ENCODE measurements around the gene SLC25A48.

The SLC25A48 gene

GRCh38 chr5:135900276-135900675 is 65.8 kb downstream of the SLC25A48 start:
- Histone ChIP-seq H3K18ac (ENCODE audit: low read length) (no peak overlapping the region), H2BK5ac (ENCODE audit: low read depth, low read length, poor library complexity) (no peak overlapping the region), H3K27ac (ENCODE audit: low read depth, low read length) (no peak overlapping the region), H3K79me2 (ENCODE audit: control insufficient read depth, insufficient read depth, low read length, poor library complexity) (no peaks in the 10 kb centered on the region), H3K14ac (ENCODE audit: low read length) (no peak overlapping the region), H3K4me1 (ENCODE audit: control insufficient read depth in 1 of 2, insufficient read depth in 2 of 2, low read length in 2 of 2) (peaks cover 8 to 9% of the 10 kb centered on the region in 2 experiments), H2AFZ (ENCODE audit: insufficient read depth, low read length, poor library complexity) (no peak overlapping the region), H2AK5ac (ENCODE audit: low read length) (no peak overlapping the region), H3K79me1 (ENCODE audit: low read length) (no peaks in the 10 kb centered on the region), H4K91ac (ENCODE audit: low read depth, low read length) (no peak overlapping the region), H2BK12ac (ENCODE audit: low read length) (no peak overlapping the region), H3K27me3 (ENCODE audit: insufficient read depth, low read length) (no peaks in the 10 kb centered on the region), H3K9ac (ENCODE audit: low read length) (no peak overlapping the region), H3K4ac (ENCODE audit: low read depth, low read length) (no peak overlapping the region), H3K23ac (ENCODE audit: low read length) (no peak overlapping the region), H3K9me3 (ENCODE audit: insufficient read depth, low read depth, low read length) (no peaks in the 10 kb centered on the region), H4K8ac (ENCODE audit: low read depth, low read length) (no peak overlapping the region), H3K4me2 (ENCODE audit: low read length) (no peak overlapping the region), H3K36me3 (ENCODE audit: control insufficient read depth in 1 of 2, insufficient read depth in 2 of 2, low read length in 2 of 2) (no peaks in the 10 kb centered on the region), H3K4me3 (ENCODE audit: low read depth, low read length) (no peak overlapping the region), H2BK120ac (ENCODE audit: insufficient read depth, low read length, poor library complexity) (no peak overlapping the region), H4K12ac (ENCODE audit: low read depth, low read length) (no peak overlapping the region)
- WGBS (ENCODE audit: extremely low coverage, insufficient coverage, insufficient read length), result no CpG with 5 or more reads among the region's 3 CpGs
- no peak for DNase-seq

GRCh38 chr5:135901633-135902032 is 67.2 kb downstream of the SLC25A48 start:
- Histone ChIP-seq H3K27ac (ENCODE audit: low read depth, low read length) (no peak overlapping the region), H3K4me1 (ENCODE audit: control insufficient read depth in 1 of 2, insufficient read depth in 2 of 2, low read length in 2 of 2) (peaks cover 8 to 9% of the 10 kb centered on the region in 2 experiments), H3K4ac (ENCODE audit: low read depth, low read length) (no peak overlapping the region), H3K79me1 (ENCODE audit: low read length) (no peaks in the 10 kb centered on the region), H4K8ac (ENCODE audit: low read depth, low read length) (no peak overlapping the region), H3K36me3 (ENCODE audit: control insufficient read depth in 1 of 2, insufficient read depth in 2 of 2, low read length in 2 of 2) (no peaks in the 10 kb centered on the region), H3K4me2 (ENCODE audit: low read length) (peak overlapping the region; percentile 17), H3K4me3 (ENCODE audit: low read depth, low read length) (no peak overlapping the region), H4K12ac (ENCODE audit: low read depth, low read length) (no peak overlapping the region), H2BK120ac (ENCODE audit: insufficient read depth, low read length, poor library complexity) (no peak overlapping the region), H3K18ac (ENCODE audit: low read length) (no peak overlapping the region), H3K14ac (ENCODE audit: low read length) (no peak overlapping the region), H3K23ac (ENCODE audit: low read length) (no peak overlapping the region), H3K79me2 (ENCODE audit: control insufficient read depth, insufficient read depth, low read length, poor library complexity) (no peaks in the 10 kb centered on the region), H4K91ac (ENCODE audit: low read depth, low read length) (no peak overlapping the region), H2AK5ac (ENCODE audit: low read length) (no peak overlapping the region), H2AFZ (ENCODE audit: insufficient read depth, low read length, poor library complexity) (no peak overlapping the region), H3K27me3 (ENCODE audit: insufficient read depth, low read length) (no peaks in the 10 kb centered on the region), H3K9ac (ENCODE audit: low read length) (no peak overlapping the region), H3K9me3 (ENCODE audit: insufficient read depth, low read depth, low read length) (no peaks in the 10 kb centered on the region), H2BK5ac (ENCODE audit: low read depth, low read length, poor library complexity) (no peak overlapping the region), H2BK12ac (ENCODE audit: low read length) (no peak overlapping the region)
- no peak for DNase-seq
- WGBS (ENCODE audit: extremely low coverage, insufficient coverage, insufficient read length), result no CpG with 5 or more reads among the region's 3 CpGs

DNA sequence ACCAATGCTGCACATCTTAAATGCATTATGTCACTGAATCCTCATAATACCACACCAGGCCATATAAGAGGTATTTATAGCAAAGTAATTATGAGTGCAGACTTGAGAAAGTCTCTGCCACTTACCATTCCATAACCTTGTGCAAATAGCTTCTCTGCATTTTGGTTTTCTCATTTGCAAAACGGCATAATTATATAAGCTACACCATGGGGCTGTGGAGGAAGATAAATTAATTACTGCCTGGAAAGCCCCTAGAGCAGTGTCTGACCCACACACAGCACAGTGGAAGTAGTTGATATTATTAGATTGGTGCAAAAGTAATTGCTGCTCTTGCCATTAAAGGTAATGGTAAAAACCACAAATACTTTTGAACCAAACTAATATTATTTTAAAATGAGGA is 70.7 kb downstream of the SLC25A48 start:
- H3K18ac ChIP-seq (ENCODE audit: low read length), result no peak overlapping the region
- H3K14ac ChIP-seq (ENCODE audit: low read length), result no peak overlapping the region
- no peak overlapping the region for H2AFZ ChIP-seq (ENCODE audit: insufficient read depth, low read length, poor library complexity)
- no peak overlapping the region for H3K27ac ChIP-seq (ENCODE audit: low read depth, low read length)
- no peak overlapping the region for H3K4ac ChIP-seq (ENCODE audit: low read depth, low read length)
- no peaks in the 10 kb centered on the region for H3K79me2 ChIP-seq (ENCODE audit: control insufficient read depth, insufficient read depth, low read length, poor library complexity)
- H4K91ac ChIP-seq (ENCODE audit: low read depth, low read length), result no peak overlapping the region
- no peaks in the 10 kb centered on the region for H3K9me3 ChIP-seq (ENCODE audit: insufficient read depth, low read depth, low read length)
- H3K36me3 ChIP-seq (ENCODE audit: control insufficient read depth in 1 of 2, insufficient read depth in 2 of 2, low read length in 2 of 2), result no peaks in the 10 kb centered on the region
- H3K23ac ChIP-seq (ENCODE audit: low read length), result no peak overlapping the region
- H3K4me1 ChIP-seq (ENCODE audit: control insufficient read depth in 1 of 2, insufficient read depth in 2 of 2, low read length in 2 of 2), result peaks cover 7 to 8% of the 10 kb centered on the region in 2 experiments
- H2BK12ac ChIP-seq (ENCODE audit: low read length), result no peak overlapping the region
- H3K4me2 ChIP-seq (ENCODE audit: low read length), result no peak overlapping the region
- no peak overlapping the region for H2AK5ac ChIP-seq (ENCODE audit: low read length)
- no peak overlapping the region for H4K8ac ChIP-seq (ENCODE audit: low read depth, low read length)
- no peak overlapping the region for H2BK5ac ChIP-seq (ENCODE audit: low read depth, low read length, poor library complexity)
- no peak overlapping the region for H3K9ac ChIP-seq (ENCODE audit: low read length)
- H3K27me3 ChIP-seq (ENCODE audit: insufficient read depth, low read length), result no peaks in the 10 kb centered on the region
- DNase-seq, result no peak
- no peak overlapping the region for H4K12ac ChIP-seq (ENCODE audit: low read depth, low read length)
- H3K4me3 ChIP-seq (ENCODE audit: low read depth, low read length), result no peak overlapping the region
- H2BK120ac ChIP-seq (ENCODE audit: insufficient read depth, low read length, poor library complexity), result no peak overlapping the region
- WGBS (ENCODE audit: extremely low coverage, insufficient coverage, insufficient read length), result no CpG with 5 or more reads among the region's 1 CpG
- no peaks in the 10 kb centered on the region for H3K79me1 ChIP-seq (ENCODE audit: low read length)

GRCh38 chr5:135913713-135914626 is 79.5 kb downstream of the SLC25A48 start:
- no peak for DNase-seq
- H2BK12ac ChIP-seq (ENCODE audit: low read length), result no peak overlapping the region
- no peak overlapping the region for H2BK120ac ChIP-seq (ENCODE audit: insufficient read depth, low read length, poor library complexity)
- H3K23ac ChIP-seq (ENCODE audit: low read length), result no peak overlapping the region
- no peak overlapping the region for H4K12ac ChIP-seq (ENCODE audit: low read depth, low read length)
- no peaks in the 10 kb centered on the region for H3K4me1 ChIP-seq (ENCODE audit: control insufficient read depth in 1 of 2, insufficient read depth in 2 of 2, low read length in 2 of 2)
- H4K8ac ChIP-seq (ENCODE audit: low read depth, low read length), result no peak overlapping the region
- H4K91ac ChIP-seq (ENCODE audit: low read depth, low read length), result no peak overlapping the region
- H2AK5ac ChIP-seq (ENCODE audit: low read length), result no peak overlapping the region
- no peak overlapping the region for H2AFZ ChIP-seq (ENCODE audit: insufficient read depth, low read length, poor library complexity)
- no peak overlapping the region for H3K18ac ChIP-seq (ENCODE audit: low read length)
- H3K79me1 ChIP-seq (ENCODE audit: low read length), result no peaks in the 10 kb centered on the region
- H3K79me2 ChIP-seq (ENCODE audit: control insufficient read depth, insufficient read depth, low read length, poor library complexity), result no peaks in the 10 kb centered on the region
- H2BK5ac ChIP-seq (ENCODE audit: low read depth, low read length, poor library complexity), result no peak overlapping the region
- H3K36me3 ChIP-seq (ENCODE audit: control insufficient read depth in 1 of 2, insufficient read depth in 2 of 2, low read length in 2 of 2), result no peaks in the 10 kb centered on the region
- H3K14ac ChIP-seq (ENCODE audit: low read length), result no peak overlapping the region
- H3K9ac ChIP-seq (ENCODE audit: low read length), result no peak overlapping the region
- peaks cover 1% of the 10 kb centered on the region for H3K9me3 ChIP-seq (ENCODE audit: insufficient read depth, low read depth, low read length)
- no peaks in the 10 kb centered on the region for H3K27me3 ChIP-seq (ENCODE audit: insufficient read depth, low read length)
- H3K4me3 ChIP-seq (ENCODE audit: low read depth, low read length), result no peak overlapping the region
- H3K4me2 ChIP-seq (ENCODE audit: low read length), result no peak overlapping the region
- H3K27ac ChIP-seq (ENCODE audit: low read depth, low read length), result no peak overlapping the region
- WGBS (ENCODE audit: extremely low coverage, insufficient coverage, insufficient read length), result no CpG with 5 or more reads among the region's 4 CpGs
- no peak overlapping the region for H3K4ac ChIP-seq (ENCODE audit: low read depth, low read length)
